SW 1271 (cell line): ENCODE measurements around the gene IQGAP2.
A peak's percentile ranks its signal among the peaks of the same experiment; 100 is the strongest.
"Not testable (repeated sequence)": the region's sequence is repeated elsewhere in the genome, so short reads cannot be mapped to it uniquely, and the experiment has no call there.

Experiments used
- DNase-seq, 2 experiments: peaks; one replicate each; lab custom pipeline; 2025; lab: John Stamatoyannopoulos, UW

Gene IQGAP2

GRCh38 chr5:76570153-76570552, 167.1 kb downstream of the IQGAP2 start:
- DNase-seq: no peak

DNA sequence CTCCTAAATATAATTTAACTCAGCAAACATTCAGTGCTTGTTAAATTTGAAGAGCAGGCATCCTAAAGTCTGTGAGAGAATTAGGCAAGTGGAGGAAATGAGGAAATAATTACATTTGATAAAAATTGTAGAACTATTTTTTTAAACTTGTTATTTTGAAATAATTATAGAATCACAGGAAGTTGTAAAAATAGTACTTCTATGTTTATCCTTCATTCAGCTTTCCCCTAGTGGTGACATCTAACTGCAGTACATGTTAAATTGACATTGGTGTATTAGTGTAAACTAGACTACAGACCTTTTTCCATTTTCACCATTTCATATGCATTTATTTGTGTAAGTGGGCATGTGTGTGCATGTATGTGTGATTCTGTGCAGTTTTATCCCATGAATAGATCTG, 168.5 kb downstream of the IQGAP2 start:
- no peak for DNase-seq

GRCh38 chr5:76576450-76576849, 173.4 kb downstream of the IQGAP2 start:
- DNase-seq: no peak

DNA sequence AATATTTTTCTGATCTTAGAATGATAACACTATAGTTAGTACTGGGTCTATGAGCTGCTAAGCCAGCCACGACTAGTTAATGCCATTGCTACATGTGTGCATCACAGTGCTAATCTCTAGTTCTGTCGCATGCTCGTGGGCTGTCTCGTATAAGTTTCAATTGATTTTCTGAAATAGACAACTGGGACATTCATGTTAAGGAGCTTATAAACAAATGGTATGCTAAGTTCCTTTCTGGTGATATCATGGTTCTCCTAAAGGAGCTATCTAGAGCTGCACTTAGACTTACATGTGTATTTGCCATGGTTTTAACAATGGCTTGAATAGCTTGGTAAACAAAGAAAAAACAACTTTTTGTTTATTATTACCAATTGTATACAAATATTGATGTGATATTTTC, 173.9 kb downstream of the IQGAP2 start:
- DNase-seq: no peak

DNA sequence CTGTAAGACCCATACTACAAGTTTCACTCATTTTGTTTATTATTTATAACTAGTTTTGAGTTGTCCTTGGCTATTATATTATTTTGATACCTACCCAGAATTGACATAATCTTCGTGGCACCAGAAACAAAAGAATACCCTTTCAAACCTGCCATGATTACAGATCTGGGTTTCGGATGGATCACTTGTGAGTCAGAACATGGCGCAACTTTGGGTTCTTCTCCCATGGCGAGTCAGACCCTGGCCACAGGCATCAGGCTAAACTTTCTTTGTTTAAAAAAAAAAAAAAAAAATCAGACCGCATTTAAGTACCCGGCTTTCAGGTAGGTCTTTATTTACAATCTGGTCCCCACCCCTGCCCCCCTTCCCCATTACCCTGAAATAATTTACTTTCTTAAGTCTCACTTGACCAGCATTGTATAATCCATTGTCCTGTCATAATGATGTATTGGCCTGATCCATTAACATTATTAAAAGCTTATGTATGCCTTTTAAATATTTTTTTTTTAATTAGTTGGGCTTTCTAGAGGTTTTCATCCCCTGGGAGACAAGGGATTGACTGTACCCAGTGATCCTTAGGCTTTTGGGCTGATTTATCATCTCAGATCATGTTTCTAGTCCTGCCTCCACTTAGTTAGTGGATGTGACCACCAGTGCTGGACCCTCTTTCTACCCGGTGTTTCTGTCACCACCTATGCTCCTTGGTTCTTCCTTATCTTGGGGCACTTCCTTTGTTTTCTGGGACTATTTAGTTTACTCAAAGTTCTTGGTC, 176.3 kb downstream of the IQGAP2 start:
- DNase-seq: no peak

GRCh38 chr5:76580981-76581380, 177.9 kb downstream of the IQGAP2 start:
- DNase-seq: no peak

- no peak for DNase-seq
These were observed 179.4 kb downstream of the IQGAP2 start for GRCh38 chr5:76582230-76583162.

GRCh38 chr5:76583163-76584047, 180.3 kb downstream of the IQGAP2 start:
- DNase-seq: peak; percentile 13 to 31

DNA sequence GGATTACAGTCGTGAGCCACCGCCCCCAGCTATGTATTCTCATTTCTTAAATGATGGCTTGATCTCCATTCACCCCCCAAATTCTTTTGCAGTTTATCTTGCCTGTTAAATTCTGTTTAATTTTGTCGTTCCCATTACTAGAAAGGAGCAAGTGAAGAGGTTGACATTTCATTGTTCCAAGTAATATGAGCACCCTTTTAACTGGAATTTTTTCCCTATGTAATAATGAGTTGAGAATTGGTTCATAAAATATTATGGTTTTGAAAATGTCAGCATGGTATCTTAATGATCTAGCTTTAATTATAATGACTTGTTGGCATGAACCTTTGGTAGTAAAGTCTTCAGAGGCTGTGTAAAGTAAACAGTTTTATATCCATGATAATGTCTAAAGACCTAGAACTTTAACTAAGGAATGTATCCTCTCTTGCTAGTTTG, 182.7 kb downstream of the IQGAP2 start:
- no peak for DNase-seq

DNA sequence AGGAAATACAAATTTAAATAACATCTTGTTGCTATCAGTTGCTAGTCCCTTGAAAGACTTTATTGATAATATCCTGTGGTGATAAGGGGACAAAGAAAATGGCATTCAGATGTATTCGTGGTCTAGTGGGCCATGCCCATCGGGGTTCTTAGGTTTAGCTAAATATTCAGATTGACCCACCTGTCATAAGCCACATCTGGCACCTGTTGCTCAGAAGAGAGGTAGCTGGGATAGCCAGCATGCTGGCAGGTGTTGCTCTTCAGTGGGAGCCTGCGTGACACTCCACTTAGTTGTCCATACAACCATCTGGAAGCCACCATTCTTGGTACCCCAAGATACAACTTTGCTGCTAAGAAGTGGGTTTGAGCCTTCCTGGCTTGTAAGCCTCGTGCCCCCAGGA, 183.4 kb downstream of the IQGAP2 start:
- DNase-seq: no peak

DNA sequence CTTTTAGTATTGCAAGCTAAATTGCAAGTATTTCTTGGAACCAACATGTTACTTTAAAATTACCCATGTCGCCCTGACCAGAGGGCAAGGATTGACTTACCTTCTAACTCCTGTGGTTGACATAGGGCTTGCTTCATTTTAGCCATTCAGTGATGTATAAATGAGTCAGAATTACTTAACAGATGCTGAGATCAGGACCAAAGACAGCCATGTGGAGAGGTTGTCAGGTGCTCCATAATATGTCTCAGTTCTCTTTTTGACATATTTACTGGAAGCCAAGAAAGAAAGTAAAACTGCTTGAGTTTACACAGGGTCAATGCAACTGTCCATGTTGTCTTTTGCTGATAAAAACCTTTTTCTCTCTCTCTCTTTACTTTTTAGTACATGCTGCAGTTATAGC, 186.9 kb downstream of the IQGAP2 start:
- DNase-seq: no peak

GRCh38 chr5:76591366-76591765, 188.3 kb downstream of the IQGAP2 start:
- no peak for DNase-seq

DNA sequence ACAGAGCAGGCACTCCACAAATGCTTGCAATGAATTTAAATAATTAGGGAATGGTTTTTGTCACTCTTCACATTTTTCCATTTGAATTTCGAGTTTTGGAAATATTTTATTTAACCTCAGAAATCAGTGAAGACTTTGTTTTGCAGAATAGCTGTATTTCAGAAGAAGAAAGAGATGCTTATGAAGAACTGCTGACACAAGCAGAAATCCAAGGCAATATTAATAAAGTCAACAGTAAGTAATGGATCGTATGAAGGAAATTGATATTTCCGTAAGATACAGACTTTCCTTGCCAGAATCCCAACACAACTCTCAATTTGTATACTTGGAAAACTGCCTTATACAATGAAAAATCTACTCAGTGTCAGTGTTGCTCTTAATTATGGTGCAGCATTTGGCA, 189.6 kb downstream of the IQGAP2 start:
- no peak for DNase-seq

- no peak for DNase-seq
These were observed 191.0 kb downstream of the IQGAP2 start for GRCh38 chr5:76594107-76594506.

GRCh38 chr5:76595755-76596481, 192.8 kb downstream of the IQGAP2 start:
- no peak for DNase-seq

- no peak for DNase-seq
These were observed 195.4 kb downstream of the IQGAP2 start for GRCh38 chr5:76598531-76598930.

DNA sequence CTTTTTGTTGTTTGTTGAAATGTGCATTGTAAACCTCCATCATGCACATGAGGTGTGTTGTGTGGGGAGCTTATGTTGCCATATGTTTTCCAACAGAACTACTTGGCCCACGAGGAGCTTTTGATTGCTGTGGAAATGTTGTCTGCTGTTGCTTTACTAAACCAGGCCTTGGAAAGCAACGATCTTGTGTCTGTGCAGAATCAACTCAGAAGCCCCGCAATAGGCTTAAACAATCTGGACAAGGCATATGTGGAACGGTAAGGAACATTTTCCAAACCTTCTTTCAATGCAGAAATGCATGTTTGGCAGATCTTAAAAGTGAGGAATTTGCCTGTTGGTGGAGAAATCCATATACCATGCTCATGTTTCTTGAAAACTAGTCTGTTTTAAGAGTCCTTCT, 197.6 kb downstream of the IQGAP2 start:
- DNase-seq: no peak

- DNase-seq: peak; percentile 37 to 83
These were observed 198.4 kb downstream of the IQGAP2 start for GRCh38 chr5:76601470-76601869.

DNA sequence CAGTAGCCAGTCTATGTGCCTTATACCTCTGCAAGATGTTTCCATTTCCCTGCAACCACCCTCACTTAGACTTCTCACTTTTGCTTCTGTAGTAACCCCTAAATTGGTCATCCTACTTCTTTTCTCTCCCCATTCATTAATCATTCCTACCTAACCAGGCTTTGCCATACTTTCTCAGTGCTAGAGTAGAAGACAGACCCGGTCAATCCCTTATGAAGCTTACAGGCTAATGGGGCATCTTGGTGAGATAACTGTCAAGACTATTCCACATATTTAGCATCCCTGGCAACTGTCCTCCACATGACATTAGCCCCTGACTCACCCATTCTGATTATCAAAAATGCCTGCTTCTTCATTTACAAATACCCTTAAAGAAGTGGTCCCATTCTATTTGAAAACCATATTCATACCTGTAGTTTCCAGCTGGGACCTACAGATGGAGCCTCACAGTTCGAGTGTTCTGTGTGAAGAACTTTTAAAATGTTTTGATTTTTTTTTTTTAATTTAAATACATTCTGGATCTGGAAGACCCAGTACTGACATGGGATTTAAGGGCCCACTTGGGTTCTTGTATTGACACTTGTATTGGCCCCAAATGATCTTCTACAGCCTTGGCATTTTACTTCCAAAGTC, 199.1 kb downstream of the IQGAP2 start:
- DNase-seq: peak in 1 of 2 experiments; percentile 22

DNA sequence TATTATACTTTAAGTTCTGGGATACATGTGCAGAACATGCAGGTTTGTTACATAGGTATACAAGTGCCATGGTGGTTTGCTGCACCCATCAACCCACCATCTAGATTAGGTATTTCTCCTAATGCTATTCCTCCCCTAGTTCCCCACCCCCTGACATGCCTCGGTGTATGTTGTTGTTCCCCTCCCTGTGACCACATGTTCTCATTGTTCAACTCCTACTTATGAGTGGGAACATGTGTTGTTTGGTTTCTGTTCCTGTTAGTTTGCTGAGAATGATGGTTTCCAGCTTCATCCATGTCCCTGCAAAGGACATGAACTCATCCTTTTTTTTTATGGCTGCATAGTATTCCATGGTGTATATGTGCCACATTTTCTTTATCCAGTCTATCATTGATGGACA, 200.9 kb downstream of the IQGAP2 start:
- DNase-seq: not testable (repeated sequence)

GRCh38 chr5:76604838-76605237, 201.8 kb downstream of the IQGAP2 start:
- no peak for DNase-seq
